Measurements from ENCODE around the gene PPP1R16B. TPM values are rescaled to one million over a fixed set of nuclear protein-coding genes. Genes with fewer than 3 reads are reported as not detected.

Gene PPP1R16B
- total and polyA plus RNA-seq, 4 donors: 22.0 to 55.2 (median 37.8) TPM

GRCh38 chr20:38885357-38885756, 79.9 kb downstream of the PPP1R16B start:
- H3K36me3 ChIP-seq (ENCODE audit: control insufficient read depth, insufficient read depth, low read length): peaks cover 3% of the 10 kb centered on the region
- H3K4me3 ChIP-seq (ENCODE audit: low read depth, low read length): no peak overlapping the region
- H3K27me3 ChIP-seq (ENCODE audit: control insufficient read depth, insufficient read depth, low read length): no peaks in the 10 kb centered on the region
- peaks cover 43% of the 10 kb centered on the region for H3K4me1 ChIP-seq (ENCODE audit: control insufficient read depth, insufficient read depth, low read length)
- 96% methylated on average over 3 of the region's 6 CpGs for WGBS (ENCODE audit: insufficient coverage)
- no peak for DNase-seq (ENCODE audit: low read depth in 4 of 6, low spot score in 6 of 6)
- no peaks in the 10 kb centered on the region for H3K9me3 ChIP-seq (ENCODE audit: control insufficient read depth, insufficient read depth, low read length)
- no peak overlapping the region for H3K27ac ChIP-seq (ENCODE audit: low read depth, low read length)

GRCh38 chr20:38888059-38888831, 82.7 kb downstream of the PPP1R16B start:
- Histone ChIP-seq H3K36me3 (ENCODE audit: control insufficient read depth, insufficient read depth, low read length) (peaks cover 4% of the 10 kb centered on the region), H3K4me1 (ENCODE audit: control insufficient read depth, insufficient read depth, low read length) (peaks cover 42% of the 10 kb centered on the region), H3K9me3 (ENCODE audit: control insufficient read depth, insufficient read depth, low read length) (no peaks in the 10 kb centered on the region), H3K27ac (ENCODE audit: low read depth, low read length) (peak overlapping the region; percentile 13), H3K27me3 (ENCODE audit: control insufficient read depth, insufficient read depth, low read length) (no peaks in the 10 kb centered on the region), H3K4me3 (ENCODE audit: low read depth, low read length) (no peak overlapping the region)
- no peak for DNase-seq (ENCODE audit: low read depth in 4 of 6, low spot score in 6 of 6)
- WGBS (ENCODE audit: insufficient coverage): 85% methylated on average over 10 of the region's 13 CpGs

GRCh38 chr20:38889050-38889449, 83.6 kb downstream of the PPP1R16B start:
- 100% methylated on average over 1 of the region's 2 CpGs for WGBS (ENCODE audit: insufficient coverage)
- peak overlapping the region; percentile 62 for H3K27ac ChIP-seq (ENCODE audit: low read depth, low read length)
- no peak overlapping the region for H3K4me3 ChIP-seq (ENCODE audit: low read depth, low read length)
- H3K27me3 ChIP-seq (ENCODE audit: control insufficient read depth, insufficient read depth, low read length): no peaks in the 10 kb centered on the region
- H3K4me1 ChIP-seq (ENCODE audit: control insufficient read depth, insufficient read depth, low read length): peaks cover 42% of the 10 kb centered on the region
- H3K9me3 ChIP-seq (ENCODE audit: control insufficient read depth, insufficient read depth, low read length): no peaks in the 10 kb centered on the region
- peaks cover 4% of the 10 kb centered on the region for H3K36me3 ChIP-seq (ENCODE audit: control insufficient read depth, insufficient read depth, low read length)
- no peak for DNase-seq (ENCODE audit: low read depth in 4 of 6, low spot score in 6 of 6)

- Histone ChIP-seq H3K36me3 (ENCODE audit: control insufficient read depth, insufficient read depth, low read length) (peaks cover 4% of the 10 kb centered on the region), H3K27ac (ENCODE audit: low read depth, low read length) (peak overlapping the region; percentile 61), H3K4me1 (ENCODE audit: control insufficient read depth, insufficient read depth, low read length) (peaks cover 42% of the 10 kb centered on the region), H3K9me3 (ENCODE audit: control insufficient read depth, insufficient read depth, low read length) (no peaks in the 10 kb centered on the region), H3K27me3 (ENCODE audit: control insufficient read depth, insufficient read depth, low read length) (no peaks in the 10 kb centered on the region), H3K4me3 (ENCODE audit: low read depth, low read length) (no peak overlapping the region)
- DNase-seq (ENCODE audit: low read depth in 4 of 6, low spot score in 6 of 6): peak in 3 of 6 donors; percentile 28 to 74 (median 61)
- WGBS (ENCODE audit: insufficient coverage): 47% methylated on average over 10 of the region's 13 CpGs
Observed at GRCh38 chr20:38889792-38890496, 84.4 kb downstream of the PPP1R16B start.

- H3K9me3 ChIP-seq (ENCODE audit: control insufficient read depth, insufficient read depth, low read length): no peaks in the 10 kb centered on the region
- no peaks in the 10 kb centered on the region for H3K27me3 ChIP-seq (ENCODE audit: control insufficient read depth, insufficient read depth, low read length)
- H3K4me1 ChIP-seq (ENCODE audit: control insufficient read depth, insufficient read depth, low read length): peaks cover 42% of the 10 kb centered on the region
- peak overlapping the region; percentile 61 for H3K27ac ChIP-seq (ENCODE audit: low read depth, low read length)
- WGBS (ENCODE audit: insufficient coverage): 94% methylated on average over 2 of the region's 3 CpGs
- no peak for DNase-seq (ENCODE audit: low read depth in 4 of 6, low spot score in 6 of 6)
- H3K36me3 ChIP-seq (ENCODE audit: control insufficient read depth, insufficient read depth, low read length): peaks cover 6% of the 10 kb centered on the region
- no peak overlapping the region for H3K4me3 ChIP-seq (ENCODE audit: low read depth, low read length)
Observed at GRCh38 chr20:38890497-38890818, 85.0 kb downstream of the PPP1R16B start.

- Histone ChIP-seq H3K36me3 (ENCODE audit: control insufficient read depth, insufficient read depth, low read length) (peaks cover 13% of the 10 kb centered on the region), H3K4me3 (ENCODE audit: low read depth, low read length) (no peak overlapping the region), H3K27me3 (ENCODE audit: control insufficient read depth, insufficient read depth, low read length) (no peaks in the 10 kb centered on the region), H3K4me1 (ENCODE audit: control insufficient read depth, insufficient read depth, low read length) (peaks cover 42% of the 10 kb centered on the region), H3K9me3 (ENCODE audit: control insufficient read depth, insufficient read depth, low read length) (no peaks in the 10 kb centered on the region), H3K27ac (ENCODE audit: low read depth, low read length) (no peak overlapping the region)
- WGBS (ENCODE audit: insufficient coverage): 85% methylated on average over 11 of the region's 11 CpGs
- DNase-seq (ENCODE audit: low read depth in 4 of 6, low spot score in 6 of 6): no peak
Observed at GRCh38 chr20:38892091-38892981, 86.8 kb downstream of the PPP1R16B start.

GRCh38 chr20:38893056-38893564, 87.6 kb downstream of the PPP1R16B start:
- Histone ChIP-seq H3K27ac (ENCODE audit: low read depth, low read length) (no peak overlapping the region), H3K36me3 (ENCODE audit: control insufficient read depth, insufficient read depth, low read length) (peaks cover 13% of the 10 kb centered on the region), H3K4me1 (ENCODE audit: control insufficient read depth, insufficient read depth, low read length) (peaks cover 36% of the 10 kb centered on the region), H3K9me3 (ENCODE audit: control insufficient read depth, insufficient read depth, low read length) (no peaks in the 10 kb centered on the region), H3K27me3 (ENCODE audit: control insufficient read depth, insufficient read depth, low read length) (no peaks in the 10 kb centered on the region), H3K4me3 (ENCODE audit: low read depth, low read length) (no peak overlapping the region)
- WGBS (ENCODE audit: insufficient coverage): 19% methylated on average over 5 of the region's 6 CpGs
- DNase-seq (ENCODE audit: low read depth in 4 of 6, low spot score in 6 of 6): peak in 1 of 6 donors; percentile 50

GRCh38 chr20:38893565-38894090, 88.1 kb downstream of the PPP1R16B start:
- Histone ChIP-seq H3K4me1 (ENCODE audit: control insufficient read depth, insufficient read depth, low read length) (peaks cover 31% of the 10 kb centered on the region), H3K4me3 (ENCODE audit: low read depth, low read length) (no peak overlapping the region), H3K27ac (ENCODE audit: low read depth, low read length) (no peak overlapping the region), H3K9me3 (ENCODE audit: control insufficient read depth, insufficient read depth, low read length) (no peaks in the 10 kb centered on the region), H3K36me3 (ENCODE audit: control insufficient read depth, insufficient read depth, low read length) (peaks cover 13% of the 10 kb centered on the region), H3K27me3 (ENCODE audit: control insufficient read depth, insufficient read depth, low read length) (no peaks in the 10 kb centered on the region)
- peak in 2 of 6 donors; percentile 39 to 85 for DNase-seq (ENCODE audit: low read depth in 4 of 6, low spot score in 6 of 6)
- 3% methylated on average over 21 of the region's 25 CpGs for WGBS (ENCODE audit: insufficient coverage)
